ENCODE measurements around the gene RNF121. TPM values are rescaled to one million over a fixed set of nuclear protein-coding genes. Genes with fewer than 3 reads are reported as not detected.

Gene RNF121
- total and polyA plus RNA-seq, 2 of the 13 experiments (the other 11 are each of a cell fraction or from before 2014, with no cell fraction given): 28.6 to 44.3 TPM

DNA sequence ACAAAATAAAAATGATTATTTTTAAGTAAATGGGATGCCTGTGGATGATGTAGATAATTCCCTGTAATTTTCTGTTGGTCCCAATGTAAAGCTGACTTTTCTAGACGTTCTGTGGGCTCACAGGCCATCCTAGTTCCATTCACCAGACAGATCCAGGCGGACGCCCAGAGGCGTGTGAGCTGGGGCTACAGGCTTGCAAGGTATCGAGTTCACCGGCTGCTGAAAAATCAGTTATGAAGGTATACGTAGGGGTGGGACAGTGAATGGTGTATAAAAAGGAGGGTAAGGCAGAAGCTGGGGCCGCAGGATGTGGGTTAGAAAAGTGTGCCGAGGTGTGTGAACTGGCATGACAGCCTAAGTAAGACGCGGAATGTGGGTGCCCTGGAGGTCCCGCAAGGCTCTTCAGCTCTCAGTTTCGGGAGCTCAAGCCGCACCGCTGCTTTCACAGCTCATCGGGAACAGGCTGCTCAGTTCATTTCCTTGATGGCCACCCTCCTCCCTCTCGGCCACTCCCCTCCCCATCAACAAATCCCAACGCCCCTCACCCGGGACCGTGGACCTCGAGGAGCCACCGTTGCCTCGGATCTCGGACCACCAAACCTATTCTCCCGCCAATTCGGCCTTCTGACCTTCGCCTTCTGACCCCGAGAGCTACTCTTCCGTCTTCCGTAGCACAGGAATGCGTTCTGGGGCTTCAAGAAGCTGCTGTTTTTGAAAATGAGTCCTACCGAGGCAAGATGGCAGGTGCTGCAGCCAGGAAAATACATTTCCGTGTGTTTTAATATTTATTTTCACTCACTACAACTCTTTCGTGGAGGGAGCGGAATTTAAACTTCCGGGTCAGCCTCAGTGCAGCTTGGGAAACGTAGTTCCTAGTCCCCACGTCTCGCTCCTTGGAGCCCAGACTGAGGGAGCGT is 768 bp upstream of the RNF121 start, which contains the start of gene XNDC1N:
Gene XNDC1N (minus strand): TSS at position 775 of the 917 bp plus-strand sequence. CDS start 5,241 bp downstream, outside the sequence.
- BruUV-seq (replicated peaks): TSS peak; percentile 81
- intact Hi-C loops (cut with micrococcal nuclease; ENCODE audit: unreplicated experiment): loop anchor here (10.0 kb wide), 1 partner anchor 63 kb away; no protein-coding TSS in a partner anchor
- peak; percentile 48 for FAIRE-seq
- TF ChIP-seq, protein P1, sequence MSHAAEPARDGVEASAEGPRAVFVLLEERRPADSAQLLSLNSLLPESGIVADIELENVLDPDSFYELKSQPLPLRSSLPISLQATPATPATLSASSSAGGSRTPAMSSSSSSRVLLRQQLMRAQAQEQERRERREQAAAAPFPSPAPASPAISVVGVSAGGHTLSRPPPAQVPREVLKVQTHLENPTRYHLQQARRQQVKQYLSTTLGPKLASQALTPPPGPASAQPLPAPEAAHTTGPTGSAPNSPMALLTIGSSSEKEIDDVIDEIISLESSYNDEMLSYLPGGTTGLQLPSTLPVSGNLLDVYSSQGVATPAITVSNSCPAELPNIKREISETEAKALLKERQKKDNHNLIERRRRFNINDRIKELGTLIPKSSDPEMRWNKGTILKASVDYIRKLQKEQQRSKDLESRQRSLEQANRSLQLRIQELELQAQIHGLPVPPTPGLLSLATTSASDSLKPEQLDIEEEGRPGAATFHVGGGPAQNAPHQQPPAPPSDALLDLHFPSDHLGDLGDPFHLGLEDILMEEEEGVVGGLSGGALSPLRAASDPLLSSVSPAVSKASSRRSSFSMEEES (CRISPR knock-in tag; IDR thresholded peaks at IDR 0.05): no peak
- TF ChIP-seq ZFP37 (CRISPR knock-in tag; IDR thresholded peaks at IDR 0.05; ENCODE audit: borderline replicate concordance) (no peak), PRMT3 (CRISPR knock-in tag; IDR thresholded peaks at IDR 0.05; ENCODE audit: borderline replicate concordance, low read depth) (no peak), NR2F6 (IDR thresholded peaks at IDR 0.05) (peak; percentile 91), NR2F6 (CRISPR knock-in tag; IDR thresholded peaks at IDR 0.05) (no peak; the same call in 1 of the 2 replicates), ZNF605 (CRISPR knock-in tag; IDR thresholded peaks at IDR 0.05) (no peak), ZNF350 (CRISPR knock-in tag; IDR thresholded peaks at IDR 0.05; ENCODE audit: borderline replicate concordance, low read depth) (peak; percentile 73), KDM5B (CRISPR knock-in tag; IDR thresholded peaks at IDR 0.05; ENCODE audit: borderline replicate concordance) (no peak; the same call in 1 of the 2 replicates)
- TF ChIP-seq, protein P2, sequence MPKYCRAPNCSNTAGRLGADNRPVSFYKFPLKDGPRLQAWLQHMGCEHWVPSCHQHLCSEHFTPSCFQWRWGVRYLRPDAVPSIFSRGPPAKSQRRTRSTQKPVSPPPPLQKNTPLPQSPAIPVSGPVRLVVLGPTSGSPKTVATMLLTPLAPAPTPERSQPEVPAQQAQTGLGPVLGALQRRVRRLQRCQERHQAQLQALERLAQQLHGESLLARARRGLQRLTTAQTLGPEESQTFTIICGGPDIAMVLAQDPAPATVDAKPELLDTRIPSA (CRISPR knock-in tag; IDR thresholded peaks at IDR 0.05; ENCODE audit: borderline replicate concordance): no peak
- TF ChIP-seq, protein P3, sequence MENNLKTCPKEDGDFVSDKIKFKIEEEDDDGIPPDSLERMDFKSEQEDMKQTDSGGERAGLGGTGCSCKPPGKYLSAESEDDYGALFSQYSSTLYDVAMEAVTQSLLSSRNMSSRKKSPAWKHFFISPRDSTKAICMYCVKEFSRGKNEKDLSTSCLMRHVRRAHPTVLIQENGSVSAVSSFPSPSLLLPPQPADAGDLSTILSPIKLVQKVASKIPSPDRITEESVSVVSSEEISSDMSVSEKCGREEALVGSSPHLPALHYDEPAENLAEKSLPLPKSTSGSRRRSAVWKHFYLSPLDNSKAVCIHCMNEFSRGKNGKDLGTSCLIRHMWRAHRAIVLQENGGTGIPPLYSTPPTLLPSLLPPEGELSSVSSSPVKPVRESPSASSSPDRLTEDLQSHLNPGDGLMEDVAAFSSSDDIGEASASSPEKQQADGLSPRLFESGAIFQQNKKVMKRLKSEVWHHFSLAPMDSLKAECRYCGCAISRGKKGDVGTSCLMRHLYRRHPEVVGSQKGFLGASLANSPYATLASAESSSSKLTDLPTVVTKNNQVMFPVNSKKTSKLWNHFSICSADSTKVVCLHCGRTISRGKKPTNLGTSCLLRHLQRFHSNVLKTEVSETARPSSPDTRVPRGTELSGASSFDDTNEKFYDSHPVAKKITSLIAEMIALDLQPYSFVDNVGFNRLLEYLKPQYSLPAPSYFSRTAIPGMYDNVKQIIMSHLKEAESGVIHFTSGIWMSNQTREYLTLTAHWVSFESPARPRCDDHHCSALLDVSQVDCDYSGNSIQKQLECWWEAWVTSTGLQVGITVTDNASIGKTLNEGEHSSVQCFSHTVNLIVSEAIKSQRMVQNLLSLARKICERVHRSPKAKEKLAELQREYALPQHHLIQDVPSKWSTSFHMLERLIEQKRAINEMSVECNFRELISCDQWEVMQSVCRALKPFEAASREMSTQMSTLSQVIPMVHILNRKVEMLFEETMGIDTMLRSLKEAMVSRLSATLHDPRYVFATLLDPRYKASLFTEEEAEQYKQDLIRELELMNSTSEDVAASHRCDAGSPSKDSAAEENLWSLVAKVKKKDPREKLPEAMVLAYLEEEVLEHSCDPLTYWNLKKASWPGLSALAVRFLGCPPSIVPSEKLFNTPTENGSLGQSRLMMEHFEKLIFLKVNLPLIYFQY (CRISPR knock-in tag; IDR thresholded peaks at IDR 0.05; ENCODE audit: borderline replicate concordance): no peak
- TF ChIP-seq, protein P4, sequence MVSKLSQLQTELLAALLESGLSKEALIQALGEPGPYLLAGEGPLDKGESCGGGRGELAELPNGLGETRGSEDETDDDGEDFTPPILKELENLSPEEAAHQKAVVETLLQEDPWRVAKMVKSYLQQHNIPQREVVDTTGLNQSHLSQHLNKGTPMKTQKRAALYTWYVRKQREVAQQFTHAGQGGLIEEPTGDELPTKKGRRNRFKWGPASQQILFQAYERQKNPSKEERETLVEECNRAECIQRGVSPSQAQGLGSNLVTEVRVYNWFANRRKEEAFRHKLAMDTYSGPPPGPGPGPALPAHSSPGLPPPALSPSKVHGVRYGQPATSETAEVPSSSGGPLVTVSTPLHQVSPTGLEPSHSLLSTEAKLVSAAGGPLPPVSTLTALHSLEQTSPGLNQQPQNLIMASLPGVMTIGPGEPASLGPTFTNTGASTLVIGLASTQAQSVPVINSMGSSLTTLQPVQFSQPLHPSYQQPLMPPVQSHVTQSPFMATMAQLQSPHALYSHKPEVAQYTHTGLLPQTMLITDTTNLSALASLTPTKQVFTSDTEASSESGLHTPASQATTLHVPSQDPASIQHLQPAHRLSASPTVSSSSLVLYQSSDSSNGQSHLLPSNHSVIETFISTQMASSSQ (IDR thresholded peaks at IDR 0.05; ENCODE audit: low read depth): no peak; the same call in 1 of the 2 replicates
- TF ChIP-seq, protein P4 (CRISPR knock-in tag; IDR thresholded peaks at IDR 0.05; ENCODE audit: borderline replicate concordance): 0 out of 2 replicates have a peak, but pooled peaks have one; percentile 13

More for the DNA sequence above, 768 bp upstream of the RNF121 start, which contains the start of gene XNDC1N:
- Histone ChIP-seq H3K36me3 (replicated peaks in 1 of 2; ENCODE audit: control insufficient read depth in 1 of 2, insufficient read depth in 2 of 2, low read length in 2 of 2) (peaks cover 0 to 4% of the 10 kb centered on the region in 2 experiments; a peak in 2 of 5 replicates), H3K9ac (ENCODE audit: insufficient read depth, low read depth, low read length) (peak within 1 kb of the TSS; percentile 82), H3K9me3 (ENCODE audit: low read length) (no peaks in the 10 kb centered on the region), H4K20me1 (ENCODE audit: insufficient read depth, low read length) (peaks cover 8% of the 10 kb centered on the region), H3K79me2 (ENCODE audit: insufficient read depth, low read length) (peaks cover 54% of the 10 kb centered on the region), H3K4me1 (ENCODE audit: insufficient read depth, low read length) (peaks cover 43% of the 10 kb centered on the region), H3K4me2 (ENCODE audit: low read depth, low read length) (peak within 1 kb of the TSS; percentile 96), H3K27me3 (ENCODE audit: control insufficient read depth in 1 of 2, insufficient read depth in 2 of 2, low read length in 2 of 2) (no peaks in the 10 kb centered on the region; a peak in 1 of 5 replicates), H3K4me3 (replicated peaks in 1 of 3; ENCODE audit: insufficient read depth in 1 of 3, low read depth in 2 of 3, low read length in 3 of 3) (peak within 1 kb of the TSS; percentile 80 to 89 (median 84)), H3K27ac (ENCODE audit: extremely low read length, insufficient read depth, low read length) (peak within 1 kb of the TSS; percentile 92), H2AFZ (ENCODE audit: low read length) (peak within 1 kb of the TSS; percentile 100)
- ChIA-PET CTCF (ENCODE audit: low intra/inter-chr PET ratio, low total read pairs) (no interaction called here), POLR2A (interaction anchor here (0.9 to 3.5 kb wide), 11 partner anchors 8 to 184 kb away, joined by 3 to 34 read pairs (median 4); partner anchors contain the start of gene ANAPC15)
- 1% methylated on average over 38 of the region's 40 CpGs for WGBS (ENCODE audit: low lambda C conversion rate)
- in situ Hi-C loops (cut with HindIII; ENCODE audit: extremely low pct_ligation_motif_present, low pct_unique_long_range_greater_than_20kb): no loop called here
- DNase-seq (ENCODE audit: low spot score) (peak; percentile 89), ATAC-seq (peak; percentile 94)

Measured in HepG2 (cell line).